ENCODE measurements around the gene ZC3H4. TPM values are rescaled to one million over a fixed set of nuclear protein-coding genes. Genes with fewer than 3 reads are reported as not detected.

Gene ZC3H4
- total RNA-seq, 1 experiment from 2014 or later = 105 TPM

DNA sequence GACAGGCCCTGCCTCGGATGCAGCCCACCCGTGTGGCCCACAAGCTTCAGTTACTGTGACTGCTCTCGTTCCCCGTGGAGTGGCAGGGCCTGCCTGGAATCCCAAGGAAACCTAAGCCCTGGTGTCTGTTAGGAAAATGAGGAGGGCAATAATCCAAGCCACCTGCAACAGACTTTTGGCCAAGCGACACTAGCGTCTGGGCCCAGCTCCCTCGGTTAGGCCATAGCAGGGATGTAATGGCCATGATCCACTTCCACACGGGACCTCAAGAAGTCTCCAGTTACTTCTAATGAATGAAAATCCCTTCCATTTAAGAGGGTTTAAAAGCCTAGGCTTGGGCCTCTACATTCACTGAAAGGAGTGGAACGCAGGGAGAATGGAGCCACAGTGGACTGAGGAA lies 8.9 kb downstream of the ZC3H4 start:
- Histone ChIP-seq H2BK15ac (ENCODE audit: low read depth, low read length) (no peak overlapping the region), H3T11ph (ENCODE audit: low read length) (no peak overlapping the region), H2AK5ac (ENCODE audit: insufficient read length, low read length) (no peak overlapping the region), H3K79me1 (ENCODE audit: insufficient read depth, low read depth, low read length, poor library complexity, severe bottlenecking) (peaks cover 5% of the 10 kb centered on the region), H3K18ac (ENCODE audit: insufficient read length, low read depth, low read length) (no peak overlapping the region), H4K8ac (replicated peaks; ENCODE audit: insufficient read length, low read depth, low read length) (no peak overlapping the region), H3K4me2 (ENCODE audit: insufficient read depth, insufficient read length, low read length) (no peak overlapping the region), H3K9ac (ENCODE audit: extremely low read depth, insufficient read length, low read length) (no peak overlapping the region), H4K5ac (ENCODE audit: insufficient read length, low read depth, low read length) (no peak overlapping the region), H3K4me1 (ENCODE audit: insufficient read depth, low read length) (peaks cover 11% of the 10 kb centered on the region), H4K20me1 (ENCODE audit: control insufficient read depth, insufficient read depth, insufficient read length) (no peaks in the 10 kb centered on the region), H3K14ac (ENCODE audit: insufficient read depth, low read length) (no peak overlapping the region), H2BK12ac (ENCODE audit: insufficient read length, low read depth, low read length) (no peak overlapping the region), H2BK20ac (ENCODE audit: low read depth, low read length, poor library complexity, severe bottlenecking) (no peak overlapping the region), H2BK5ac (ENCODE audit: insufficient read length, low read length) (no peak overlapping the region), H3K9me3 (ENCODE audit: control insufficient read depth, low read depth, low read length) (no peaks in the 10 kb centered on the region), H3K23ac (ENCODE audit: insufficient read length, low read depth, low read length) (no peak overlapping the region), H4K91ac (ENCODE audit: insufficient read length, low read depth, low read length) (no peak overlapping the region), H3K23me2 (ENCODE audit: insufficient read length, low read depth, low read length, poor library complexity, severe bottlenecking) (peaks cover 4% of the 10 kb centered on the region), H3K27ac (ENCODE audit: insufficient read length, low read depth, low read length) (no peak overlapping the region), H2BK120ac (ENCODE audit: low read depth, low read length, poor library complexity, severe bottlenecking) (no peak overlapping the region), H3K56ac (ENCODE audit: insufficient read length, low read depth, low read length) (no peak overlapping the region), H3K79me2 (ENCODE audit: insufficient read depth, low read length) (peaks cover 26% of the 10 kb centered on the region; the same call in 1 of the 2 replicates), H2AFZ (ENCODE audit: low read length) (no peak overlapping the region), H3K27me3 (ENCODE audit: insufficient read depth, low read length) (no peaks in the 10 kb centered on the region), H3K4ac (ENCODE audit: low read depth, low read length) (no peak overlapping the region)
- DNase-seq = no peak
- Mint-ChIP-seq H3K27ac (no peak overlapping the region), H3K36me3 (ENCODE audit: insufficient read depth in 1 of 3, low read depth in 3 of 3) (peaks cover 9 to 37% (median 28%) of the 10 kb centered on the region in 3 experiments; a peak in 6 of 7 replicates), H3K9me3 (no peaks in the 10 kb centered on the region), H3K27me3 (ENCODE audit: low read depth) (no peaks in the 10 kb centered on the region), H3K4me3 (no peak overlapping the region; a peak in 1 of 5 replicates), H3K4me1 (peaks cover 39 to 47% of the 10 kb centered on the region in 2 experiments)
- TF ChIP-seq, protein P1, sequence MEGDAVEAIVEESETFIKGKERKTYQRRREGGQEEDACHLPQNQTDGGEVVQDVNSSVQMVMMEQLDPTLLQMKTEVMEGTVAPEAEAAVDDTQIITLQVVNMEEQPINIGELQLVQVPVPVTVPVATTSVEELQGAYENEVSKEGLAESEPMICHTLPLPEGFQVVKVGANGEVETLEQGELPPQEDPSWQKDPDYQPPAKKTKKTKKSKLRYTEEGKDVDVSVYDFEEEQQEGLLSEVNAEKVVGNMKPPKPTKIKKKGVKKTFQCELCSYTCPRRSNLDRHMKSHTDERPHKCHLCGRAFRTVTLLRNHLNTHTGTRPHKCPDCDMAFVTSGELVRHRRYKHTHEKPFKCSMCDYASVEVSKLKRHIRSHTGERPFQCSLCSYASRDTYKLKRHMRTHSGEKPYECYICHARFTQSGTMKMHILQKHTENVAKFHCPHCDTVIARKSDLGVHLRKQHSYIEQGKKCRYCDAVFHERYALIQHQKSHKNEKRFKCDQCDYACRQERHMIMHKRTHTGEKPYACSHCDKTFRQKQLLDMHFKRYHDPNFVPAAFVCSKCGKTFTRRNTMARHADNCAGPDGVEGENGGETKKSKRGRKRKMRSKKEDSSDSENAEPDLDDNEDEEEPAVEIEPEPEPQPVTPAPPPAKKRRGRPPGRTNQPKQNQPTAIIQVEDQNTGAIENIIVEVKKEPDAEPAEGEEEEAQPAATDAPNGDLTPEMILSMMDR (conservative IDR thresholded peaks at IDR 0.05) = no peak
- no CpG with 5 or more reads among the region's 9 CpGs for WGBS (ENCODE audit: extremely low coverage, insufficient read length, low lambda C conversion rate)

Measured in H9 (cell line).